Measurements from ENCODE around the gene PLCB4. TPM values are rescaled to one million over a fixed set of nuclear protein-coding genes. Genes with fewer than 3 reads are reported as not detected.

The PLCB4 gene
- total RNA-seq, 1 experiment from 2014 or later: 10.1 TPM

GRCh38 chr20:9342651-9343050 is 273.8 kb downstream of the PLCB4 start:
- H2BK15ac ChIP-seq (ENCODE audit: low read depth, low read length): no peak overlapping the region
- no peak overlapping the region for H3T11ph ChIP-seq (ENCODE audit: low read length)
- no peaks in the 10 kb centered on the region for H3K79me1 ChIP-seq (ENCODE audit: insufficient read depth, low read depth, low read length, poor library complexity, severe bottlenecking)
- no peak overlapping the region for H3K27ac Mint-ChIP-seq
- H3K27me3 ChIP-seq (ENCODE audit: insufficient read depth, low read length): no peaks in the 10 kb centered on the region
- TF ChIP-seq CTCF (conservative IDR thresholded peaks at IDR 0.05): no peak
- no peak overlapping the region for H3K4ac ChIP-seq (ENCODE audit: low read depth, low read length)
- no peaks in the 10 kb centered on the region for H3K79me2 ChIP-seq (ENCODE audit: insufficient read depth, low read length)
- no peak overlapping the region for H2BK120ac ChIP-seq (ENCODE audit: low read depth, low read length, poor library complexity, severe bottlenecking)
- no peak overlapping the region for H3K23ac ChIP-seq (ENCODE audit: insufficient read length, low read depth, low read length)
- H3K36me3 Mint-ChIP-seq (ENCODE audit: insufficient read depth in 1 of 3, low read depth in 3 of 3): no peaks in the 10 kb centered on the region
- H3K4me1 Mint-ChIP-seq: no peaks in the 10 kb centered on the region
- no peaks in the 10 kb centered on the region for H3K9me3 ChIP-seq (ENCODE audit: control insufficient read depth, low read depth, low read length)
- H2AFZ ChIP-seq (ENCODE audit: low read length): no peak overlapping the region
- H3K18ac ChIP-seq (ENCODE audit: insufficient read length, low read depth, low read length): no peak overlapping the region
- no peaks in the 10 kb centered on the region; the same call in 1 of the 2 replicates for H3K4me1 ChIP-seq (ENCODE audit: insufficient read depth, low read length)
- no peak overlapping the region for H3K56ac ChIP-seq (ENCODE audit: insufficient read length, low read depth, low read length)
- H4K5ac ChIP-seq (ENCODE audit: insufficient read length, low read depth, low read length): no peak overlapping the region
- no peaks in the 10 kb centered on the region for H3K23me2 ChIP-seq (ENCODE audit: insufficient read length, low read depth, low read length, poor library complexity, severe bottlenecking)
- WGBS (ENCODE audit: extremely low coverage, insufficient read length, low lambda C conversion rate): no CpG with 5 or more reads among the region's 2 CpGs
- no peaks in the 10 kb centered on the region for H4K20me1 ChIP-seq (ENCODE audit: control insufficient read depth, insufficient read depth, insufficient read length)
- no peak overlapping the region for H4K8ac ChIP-seq (replicated peaks; ENCODE audit: insufficient read length, low read depth, low read length)
- no peaks in the 10 kb centered on the region for H3K27me3 Mint-ChIP-seq (ENCODE audit: low read depth)
- no peaks in the 10 kb centered on the region for H3K9me3 Mint-ChIP-seq
- no peak overlapping the region for H2BK5ac ChIP-seq (ENCODE audit: insufficient read length, low read length)
- H3K4me3 Mint-ChIP-seq: no peak overlapping the region
- H2BK12ac ChIP-seq (ENCODE audit: insufficient read length, low read depth, low read length): no peak overlapping the region
- H3K9ac ChIP-seq (ENCODE audit: extremely low read depth, insufficient read length, low read length): no peak overlapping the region
- H3K27ac ChIP-seq (ENCODE audit: insufficient read length, low read depth, low read length): no peak overlapping the region
- H3K4me2 ChIP-seq (ENCODE audit: insufficient read depth, insufficient read length, low read length): no peak overlapping the region
- H3K14ac ChIP-seq (ENCODE audit: insufficient read depth, low read length): no peak overlapping the region
- DNase-seq: no peak
- H4K91ac ChIP-seq (ENCODE audit: insufficient read length, low read depth, low read length): no peak overlapping the region
- no peak overlapping the region for H2BK20ac ChIP-seq (ENCODE audit: low read depth, low read length, poor library complexity, severe bottlenecking)
- H2AK5ac ChIP-seq (ENCODE audit: insufficient read length, low read length): no peak overlapping the region
